Fibroblast of skin of right quadriceps (primary cell): Measurements from ENCODE around the gene PSTPIP1.

Experiments
- DNase-seq: peaks from one replicate; pipeline ENCODE4 v3.0.0-alpha.2; 2013

The PSTPIP1 gene

GRCh38 chr15:77001966-77002365, 7.0 kb downstream of the PSTPIP1 start:
- DNase-seq: no peak

DNA sequence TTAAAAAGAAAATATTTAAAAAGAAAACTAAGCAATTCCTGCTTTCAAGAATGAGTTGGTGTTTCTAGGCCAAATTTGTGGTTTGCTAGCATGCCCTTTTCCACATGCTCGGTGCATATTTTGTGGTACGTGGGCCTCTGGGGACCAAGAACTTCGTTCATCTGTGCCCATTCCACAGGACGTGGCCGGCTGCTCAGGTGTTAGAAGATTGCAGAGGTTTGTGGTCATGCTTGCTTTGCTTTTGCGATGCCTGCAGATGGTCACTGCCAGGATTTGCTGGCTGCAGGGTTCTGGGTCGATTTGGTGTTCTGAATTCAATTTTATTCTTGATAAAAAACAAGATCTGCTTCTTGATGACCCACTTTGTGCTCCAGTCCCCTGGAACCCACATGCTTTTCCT, 7.5 kb downstream of the PSTPIP1 start:
- peak; percentile 19 for DNase-seq

GRCh38 chr15:77002954-77003912, 8.3 kb downstream of the PSTPIP1 start:
- no peak for DNase-seq

DNA sequence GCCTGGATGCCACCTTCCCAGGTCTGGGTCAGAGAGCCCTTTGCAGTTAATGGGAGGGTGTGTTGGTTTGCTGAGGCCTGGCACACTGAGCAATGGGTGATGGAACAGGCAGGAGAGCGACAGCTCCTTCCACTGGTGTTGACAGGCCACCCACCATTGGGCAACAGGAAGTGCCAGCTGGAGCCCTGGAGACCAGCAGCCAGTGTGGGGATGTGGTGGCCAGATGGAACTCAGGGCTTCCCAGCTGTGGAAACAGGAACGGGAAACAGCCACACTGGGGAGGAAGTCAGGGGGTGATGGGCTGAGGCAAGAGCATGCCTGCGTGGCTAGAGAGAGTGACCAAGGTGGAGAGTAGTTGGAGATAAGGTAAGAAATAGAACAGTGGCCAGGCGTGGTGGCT, 9.3 kb downstream of the PSTPIP1 start:
- DNase-seq: no peak

- no peak for DNase-seq
Measured at GRCh38 chr15:77009176-77009575, 14.2 kb downstream of the PSTPIP1 start.

DNA sequence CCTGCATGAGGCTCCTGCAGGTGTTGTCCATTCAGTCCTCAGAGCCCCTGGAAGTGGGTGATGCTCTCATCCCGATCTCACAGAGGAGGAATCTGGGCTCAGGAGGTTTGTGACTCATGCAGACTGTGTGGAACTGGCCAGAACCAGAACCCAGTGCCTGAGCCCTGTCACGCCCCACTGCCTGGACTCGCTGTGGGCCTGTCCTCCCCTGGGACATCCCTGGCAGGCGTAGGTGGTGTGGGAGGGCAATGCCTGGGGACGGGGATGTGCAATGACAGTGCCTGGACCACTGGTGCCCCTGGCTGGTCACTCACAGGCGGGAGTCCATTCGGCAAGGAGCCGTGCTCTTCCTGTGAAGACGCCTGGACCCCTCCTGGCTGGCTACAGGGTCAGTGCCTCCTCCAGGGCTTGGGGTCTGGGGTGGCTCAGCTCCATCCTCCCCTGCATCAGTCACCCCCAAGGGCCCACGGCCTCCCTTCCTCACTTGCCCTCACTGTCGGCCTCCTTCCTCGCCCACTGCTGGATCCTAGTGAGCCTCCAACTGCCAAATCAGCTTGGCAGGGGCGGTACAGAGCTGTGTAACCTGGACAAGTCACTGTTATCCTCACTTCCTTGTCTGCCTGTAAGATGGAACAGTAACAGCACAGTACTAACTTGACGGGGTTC, 14.9 kb downstream of the PSTPIP1 start:
- DNase-seq: no peak

GRCh38 chr15:77010312-77010686, 15.4 kb downstream of the PSTPIP1 start:
- DNase-seq: no peak

DNA sequence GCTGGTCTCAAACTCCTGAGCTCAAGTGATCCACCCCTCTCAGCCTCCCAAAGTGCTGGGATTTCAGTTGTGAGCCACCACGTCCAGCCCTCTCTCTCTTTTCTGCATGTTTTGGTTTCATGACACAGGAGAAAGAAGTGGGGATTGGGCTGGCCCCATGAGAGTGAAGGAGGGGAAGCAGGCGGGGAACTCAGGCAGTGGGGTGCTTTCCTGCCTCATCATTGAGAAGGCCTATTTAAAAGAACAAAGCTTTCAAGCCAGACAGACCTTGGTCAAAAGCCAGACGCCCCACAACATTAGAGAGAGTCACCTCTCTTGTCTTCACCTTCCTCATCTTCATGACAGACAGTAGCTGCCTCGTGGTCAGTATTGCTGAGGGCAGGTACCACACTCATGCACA, 15.9 kb downstream of the PSTPIP1 start:
- DNase-seq: no peak

DNA sequence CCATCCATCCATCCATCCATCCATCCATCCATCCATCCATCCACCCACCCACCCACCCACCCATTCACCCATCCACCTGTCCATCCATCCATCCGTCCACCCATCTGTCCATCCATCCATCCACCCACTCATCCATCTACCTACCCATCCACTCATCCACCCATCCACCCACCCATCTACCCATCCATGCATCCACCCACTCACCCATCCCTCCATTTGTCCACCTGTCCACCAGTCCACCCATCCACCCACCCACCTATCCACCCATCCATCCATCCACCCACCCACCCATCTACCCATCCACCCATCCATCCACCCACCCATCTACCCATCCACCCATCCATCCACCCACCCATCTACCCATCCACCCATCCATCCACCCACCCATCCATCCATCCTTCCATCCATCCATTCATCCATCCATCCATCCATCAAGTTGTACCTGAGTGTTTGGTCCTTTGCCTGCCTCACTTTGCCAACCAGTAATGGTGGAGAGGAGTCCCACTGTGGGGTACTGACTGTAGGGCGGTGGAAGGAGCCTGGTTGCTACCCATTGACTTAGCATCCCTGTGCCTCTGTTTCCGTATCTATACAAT, 17.3 kb downstream of the PSTPIP1 start:
- DNase-seq: no peak

DNA sequence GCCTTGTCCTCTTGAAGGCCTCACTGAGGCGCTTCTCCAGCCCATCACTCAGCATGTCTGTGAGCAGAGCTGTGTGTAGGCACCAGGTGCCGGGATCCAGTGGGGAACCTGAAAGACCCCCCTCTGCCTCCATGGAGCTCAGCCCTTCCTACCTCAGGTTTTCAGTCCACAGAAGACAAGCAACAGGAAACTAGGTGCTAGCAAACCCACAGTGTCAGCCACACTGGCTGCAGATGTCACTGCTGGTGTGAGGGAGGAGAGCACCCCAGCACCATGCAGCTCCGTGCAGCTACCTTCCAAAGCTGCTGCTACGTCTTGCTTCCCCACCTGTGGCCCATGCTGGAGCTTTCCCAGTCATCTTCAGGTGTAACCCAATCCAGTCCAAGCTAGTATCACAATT, 17.9 kb downstream of the PSTPIP1 start:
- DNase-seq: no peak

- DNase-seq: no peak
Measured at GRCh38 chr15:77013776-77014131, 18.8 kb downstream of the PSTPIP1 start.

- no peak for DNase-seq
Measured at GRCh38 chr15:77014132-77015081, 19.5 kb downstream of the PSTPIP1 start.

DNA sequence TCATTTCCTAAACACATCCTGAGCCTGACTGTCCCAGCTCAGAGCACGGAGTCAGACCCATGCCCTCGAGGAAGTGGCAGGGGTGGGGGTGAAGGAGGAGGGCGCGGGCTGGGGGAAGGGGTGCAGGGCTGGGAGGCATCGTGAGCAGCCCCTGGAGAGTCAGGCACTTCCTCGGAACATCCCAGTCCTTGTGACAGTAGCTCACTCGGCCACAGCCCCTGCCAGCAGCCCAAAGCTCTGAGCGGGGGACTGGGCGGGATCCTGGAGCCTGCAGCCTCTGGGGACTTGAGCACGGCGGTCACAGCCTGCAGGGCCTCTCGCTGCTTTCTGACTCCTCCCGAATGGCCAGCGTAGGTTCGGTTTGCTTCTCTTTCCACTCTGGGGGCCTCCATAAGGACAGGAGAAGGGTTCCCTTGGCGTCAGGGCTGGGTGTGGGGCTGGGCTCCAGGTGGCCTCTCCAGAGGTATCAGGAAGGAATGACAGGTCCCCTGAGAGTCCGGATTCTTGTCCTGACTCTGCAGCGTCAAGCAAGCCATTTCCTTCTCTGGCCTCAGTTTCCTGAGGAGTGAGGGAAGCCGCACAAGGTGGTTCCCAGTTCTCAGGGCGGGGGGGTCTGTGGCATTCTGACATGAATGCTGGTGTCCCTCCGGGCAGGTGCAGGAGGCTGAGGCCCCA, 20.9 kb downstream of the PSTPIP1 start:
- no peak for DNase-seq

GRCh38 chr15:77016321-77016695, 21.4 kb downstream of the PSTPIP1 start:
- no peak for DNase-seq

DNA sequence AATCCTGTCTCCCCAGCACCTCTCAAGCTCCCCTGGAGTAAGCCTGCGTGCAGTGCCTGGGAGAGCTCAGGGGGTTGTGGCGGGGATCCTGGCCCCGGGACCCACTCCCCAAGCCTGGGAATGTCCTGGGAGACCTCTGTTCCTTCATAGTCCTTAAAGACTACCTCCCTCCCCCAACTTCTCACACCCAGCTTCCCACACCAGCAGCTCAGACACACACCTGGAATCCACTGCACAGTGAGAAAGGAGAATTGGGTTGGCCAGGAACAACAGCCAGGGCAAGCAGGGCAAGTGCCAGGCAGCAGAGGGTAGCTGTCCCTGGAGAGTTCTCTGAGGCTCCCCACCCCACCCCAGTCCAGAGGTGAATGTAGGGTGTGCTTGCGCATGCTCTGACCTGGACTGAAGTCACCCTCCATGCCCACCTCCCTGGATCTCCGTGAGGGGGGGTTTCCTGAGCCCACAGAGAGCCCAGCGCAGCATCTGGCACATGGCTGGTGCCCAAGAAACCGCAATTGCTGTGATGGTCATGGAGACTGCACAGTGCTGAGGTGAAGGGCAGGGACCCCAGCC, 22.2 kb downstream of the PSTPIP1 start:
- no peak for DNase-seq

DNA sequence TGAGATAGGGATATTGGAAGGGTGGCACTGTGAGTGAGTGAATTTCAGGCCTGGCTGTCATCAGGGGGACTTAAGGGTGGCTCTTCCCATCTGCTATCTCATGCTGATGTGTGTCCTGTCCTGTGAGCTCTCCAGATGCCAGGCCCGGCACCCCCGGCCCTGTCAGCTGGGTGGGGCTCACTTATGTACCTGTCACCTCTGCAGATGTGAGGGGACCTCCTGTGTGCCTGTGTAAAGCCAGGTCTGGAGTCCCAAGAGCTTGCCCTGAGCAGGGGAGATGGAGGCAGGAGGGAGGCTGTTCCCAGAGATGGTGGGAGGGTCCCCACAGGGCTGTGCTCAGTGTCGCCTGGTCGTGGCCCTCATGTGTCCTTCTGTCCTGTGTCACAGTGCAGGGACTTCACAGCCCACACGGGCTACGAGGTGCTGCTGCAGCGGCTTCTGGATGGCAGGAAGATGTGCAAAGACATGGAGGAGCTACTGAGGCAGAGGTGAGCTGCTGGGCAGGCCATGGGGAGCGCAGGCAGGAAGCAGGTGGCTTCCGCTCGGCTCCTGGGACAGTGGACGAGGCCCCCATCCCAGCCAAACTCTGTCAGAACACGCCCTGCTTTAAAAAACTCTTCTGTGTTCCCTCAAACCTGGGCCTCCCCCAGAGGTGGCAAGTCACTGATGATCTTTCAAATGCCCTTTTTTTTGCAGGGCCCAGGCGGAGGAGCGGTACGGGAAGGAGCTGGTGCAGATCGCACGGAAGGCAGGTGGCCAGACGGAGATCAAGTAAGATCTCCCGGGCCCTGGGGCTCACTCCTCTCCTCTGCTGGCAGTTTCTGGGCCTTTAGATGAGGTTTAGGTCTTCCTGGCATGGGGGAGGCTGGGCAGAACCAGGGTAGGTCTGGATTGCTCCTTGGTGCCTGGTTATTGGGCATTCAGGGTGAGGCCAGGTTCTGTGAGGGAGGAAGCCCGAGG, 23.1 kb downstream of the PSTPIP1 start:
- DNase-seq: no peak

- no peak for DNase-seq
Measured at GRCh38 chr15:77018796-77019505, 24.0 kb downstream of the PSTPIP1 start.

GRCh38 chr15:77019521-77020331, 24.8 kb downstream of the PSTPIP1 start:
- peak; percentile 48 for DNase-seq
